A549 (cell line): ENCODE data around the gene TMC6.
"Not testable (repeated sequence)": the region's sequence is repeated elsewhere in the genome, so short reads cannot be mapped to it uniquely, and the experiment has no call there.

Source experiments
- NFE2L2 ChIP-seq: fragments of 150-350 bp; conservative IDR thresholded peaks from 2 replicates; pipeline ENCODE4 v1.6.1; 2014; ENCODE audit warnings: low read length
- POLR2A ChIP-seq: IDR thresholded peaks from 2 replicates; pipeline ENCODE4 v1.6.1; 2012; ENCODE audit warnings: mild to moderate bottlenecking, low read length

DNA sequence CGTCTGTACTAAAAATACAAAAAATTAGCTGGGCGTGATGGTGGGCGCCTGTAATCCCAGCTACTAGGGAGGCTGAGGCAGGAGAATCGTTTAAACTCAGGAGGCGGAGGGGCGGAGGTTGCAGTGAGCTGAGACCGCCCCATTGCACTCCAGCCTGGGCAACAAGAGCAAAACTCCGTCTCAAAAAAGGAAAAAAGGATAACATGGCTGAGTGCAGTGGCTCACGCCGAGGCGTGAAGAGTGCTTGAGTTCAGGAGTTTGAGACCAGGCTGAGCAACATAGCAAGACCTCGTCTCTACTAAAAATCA lies 11.3 kb upstream of the TMC6 start:
- TF ChIP-seq POLR2A, NFE2L2: not testable (repeated sequence)
